GM10266 (cell line): ENCODE data around the gene ELOB.

Experiments
- DNase-seq: peaks from one replicate; pipeline ENCODE4 v3.0.0; 2012; ENCODE audit errors: extremely low spot score
- CTCF ChIP-seq: IDR thresholded peaks from 2 replicates; pipeline ENCODE4 v1.5.1; 2012; ENCODE audit warnings: mild to moderate bottlenecking, low read depth; ENCODE audit not compliant: control insufficient read depth, insufficient read depth; ENCODE audit errors: missing control alignments

The ELOB gene

GRCh38 chr16:2755158-2755557 lies 21.9 kb downstream of the ELOB start:
- DNase-seq = no peak
- TF ChIP-seq CTCF = no peak

DNA sequence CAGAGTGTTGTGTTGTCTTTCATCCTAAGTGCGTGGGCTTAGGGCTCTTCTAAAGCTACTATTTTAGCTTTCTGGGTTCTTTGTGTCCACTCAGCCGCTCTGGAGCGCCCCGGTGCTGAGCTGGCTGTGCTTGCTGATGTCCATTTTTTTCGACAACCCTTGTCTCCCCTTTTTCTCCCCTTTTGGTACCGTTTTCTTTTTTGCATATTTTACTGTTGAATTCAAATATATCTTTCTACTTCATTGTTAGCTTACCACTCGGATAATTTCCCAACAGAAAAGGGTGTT lies 23.4 kb downstream of the ELOB start:
- no peak for TF ChIP-seq CTCF
- no peak for DNase-seq

GRCh38 chr16:2752850-2753732 lies 24.0 kb downstream of the ELOB start:
- peak; percentile 91 for DNase-seq
- no peak for TF ChIP-seq CTCF

DNA sequence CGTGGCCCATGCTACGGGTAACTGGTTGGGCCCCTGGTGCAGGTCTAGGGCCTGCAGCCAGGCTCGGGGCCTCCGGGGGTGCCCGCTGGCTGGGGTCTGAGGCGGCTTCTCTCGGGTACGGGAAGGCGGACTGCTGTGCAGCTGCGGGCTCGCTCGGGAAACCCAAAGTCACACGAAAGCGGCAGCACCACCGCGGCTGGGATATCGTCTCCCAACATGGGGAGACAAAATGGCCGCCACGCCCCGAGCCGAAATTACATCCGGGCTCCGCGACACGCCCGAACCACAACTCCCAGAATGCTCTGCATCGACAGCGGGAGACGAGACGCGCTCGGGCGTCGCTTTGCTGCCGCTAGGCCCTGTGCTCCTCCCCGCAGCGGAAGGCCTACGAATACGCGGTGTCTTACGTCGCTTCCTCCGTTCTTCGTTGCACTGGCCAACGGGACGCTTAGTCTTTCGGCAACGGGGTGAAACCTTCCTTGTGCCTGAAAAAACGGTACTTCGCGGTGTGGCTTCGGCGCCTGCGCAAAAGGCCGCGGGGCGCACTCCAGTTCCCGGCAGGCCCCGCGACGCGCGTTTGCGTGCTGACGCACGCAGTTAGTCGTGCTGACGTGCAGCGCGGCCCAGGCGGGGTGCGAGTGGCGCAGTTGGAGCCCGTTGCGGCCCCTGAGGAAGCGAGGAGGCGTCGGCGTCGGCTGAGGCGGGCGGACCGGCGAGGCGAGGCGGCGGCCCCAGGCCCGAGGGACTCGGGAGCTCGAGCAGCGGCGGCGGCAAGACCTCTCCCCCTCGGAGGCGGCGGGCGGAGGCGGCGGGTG lies 24.8 kb downstream of the ELOB start, which contains the start of gene SRRM2:
TSS of gene SRRM2 (plus strand) at position 604 of the 815 bp plus-strand sequence. CDS start 3,727 bp downstream, outside the sequence.
- peak; percentile 97 for DNase-seq
- TF ChIP-seq CTCF = no peak

DNA sequence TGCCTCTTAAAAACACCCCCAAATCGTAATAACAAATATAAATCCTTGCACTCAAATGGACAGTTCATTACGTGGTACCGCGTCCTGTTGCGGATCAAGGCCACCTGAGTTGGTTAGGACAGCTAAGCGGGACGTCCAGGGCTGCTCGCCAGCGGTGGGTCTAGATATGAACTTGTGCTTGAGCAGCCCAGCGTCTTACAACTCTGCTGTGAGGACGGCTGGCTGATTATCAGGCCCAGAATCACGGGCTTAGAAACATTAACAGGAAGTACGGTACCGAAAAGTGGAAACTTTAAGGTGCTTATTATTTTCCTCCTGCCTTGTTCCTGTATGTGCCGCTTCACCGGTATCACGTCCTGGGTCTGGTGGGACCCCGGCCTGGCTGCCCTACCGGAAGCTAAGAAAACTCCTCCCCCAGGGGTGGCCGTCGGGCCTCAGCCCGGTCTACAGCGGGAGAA lies 25.5 kb downstream of the ELOB start:
- TF ChIP-seq CTCF = no peak
- peak; percentile 85 for DNase-seq

GRCh38 chr16:2749936-2750335 lies 27.1 kb downstream of the ELOB start:
- TF ChIP-seq CTCF = no peak
- no peak for DNase-seq
